GM12892 (cell line): Measurements from ENCODE around the gene DSG2.
"Not testable (repeated sequence)": the region's sequence is repeated elsewhere in the genome, so short reads cannot be mapped to it uniquely, and the experiment has no call there.

Experiments used
- DNase-seq: peaks from one replicate; pipeline ENCODE4 v3.0.0; 2011; ENCODE audit not compliant: insufficient read length
- FAIRE-seq: peaks from 2 replicates; lab custom pipeline; 2011; peaks lifted over from hg19 to GRCh38; lab: Jason Lieb, UNC
- POLR2A ChIP-seq: IDR thresholded peaks from 2 replicates; pipeline ENCODE4 v1.6.1; 2011; ENCODE audit warnings: low read depth, low read length, control low read depth
- POLR2AphosphoS5 ChIP-seq: IDR thresholded peaks from 2 replicates; pipeline ENCODE4 v1.6.1; 2011; ENCODE audit warnings: low read depth, low read length, control low read depth
- TAF1 ChIP-seq: IDR thresholded peaks from 2 replicates; pipeline ENCODE4 v1.6.1; 2011; ENCODE audit warnings: low read depth, mild to moderate bottlenecking, control low read depth, low read length, borderline replicate concordance

The DSG2 gene

DNA sequence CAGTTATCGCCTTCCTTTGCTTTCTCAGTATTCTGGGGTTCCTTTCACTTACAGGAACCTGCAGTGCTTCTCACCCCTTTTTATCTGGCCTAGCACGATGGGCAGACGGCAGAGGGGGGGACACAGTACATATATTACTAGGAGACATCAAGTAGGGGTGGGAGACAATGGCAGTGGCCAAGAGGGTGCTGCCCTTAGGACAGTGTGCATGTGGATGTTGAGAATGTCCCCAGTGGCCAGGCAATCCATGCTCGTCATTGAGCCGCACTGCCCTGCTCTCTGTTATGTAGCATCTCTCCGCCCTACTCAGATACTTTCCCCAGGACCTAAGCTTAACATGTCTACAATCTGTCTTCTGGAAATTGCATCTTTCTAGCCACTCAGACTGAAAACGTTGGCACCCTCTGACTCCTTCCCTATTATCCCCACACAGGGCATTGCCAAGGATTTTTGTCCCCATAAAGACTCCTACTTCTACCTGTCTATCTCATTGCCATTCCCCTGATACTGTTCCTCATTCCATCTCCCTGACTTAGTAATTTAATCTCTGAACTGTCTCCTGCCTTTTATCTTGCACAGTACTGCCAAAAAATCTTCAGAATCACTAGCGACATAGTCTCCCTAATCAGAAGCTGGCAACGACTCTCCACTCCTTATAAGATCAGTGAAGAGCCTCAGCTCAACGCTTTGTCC, 6.6 kb downstream of the DSG2 start:
- no peak for DNase-seq
- TF ChIP-seq POLR2A (no peak), POLR2AphosphoS5 (no peak), TAF1 (no peak)
- FAIRE-seq = peak; percentile 79

DNA sequence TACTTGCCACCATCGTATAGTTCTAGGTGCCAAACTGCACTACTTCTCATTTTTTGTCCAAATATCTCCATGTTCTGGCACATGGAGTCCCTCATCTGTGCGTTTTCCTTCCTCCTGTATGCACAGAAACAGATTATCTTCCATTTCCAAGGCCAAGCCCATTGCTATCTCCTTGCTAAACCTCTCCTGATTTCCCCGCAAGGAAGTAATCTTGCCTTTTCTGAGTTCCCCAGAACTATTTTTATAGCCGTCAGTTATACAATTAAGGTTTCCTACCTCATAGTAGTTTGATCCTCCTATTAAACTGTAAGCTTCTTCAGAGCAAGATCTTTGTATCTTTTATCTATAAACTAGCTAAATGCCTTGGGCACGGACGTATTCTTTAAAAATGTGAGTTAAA, 7.2 kb downstream of the DSG2 start:
- DNase-seq (no peak), FAIRE-seq (no peak)
- TF ChIP-seq POLR2AphosphoS5 (no peak), POLR2A (no peak), TAF1 (no peak)

- TF ChIP-seq TAF1 (no peak), POLR2A (no peak), POLR2AphosphoS5 (no peak)
- DNase-seq (no peak), FAIRE-seq (peak; percentile 53)
Measured at GRCh38 chr18:31506024-31506742, 8.2 kb downstream of the DSG2 start.

GRCh38 chr18:31507124-31507523, 9.1 kb downstream of the DSG2 start:
- DNase-seq, FAIRE-seq: not testable (repeated sequence)

DNA sequence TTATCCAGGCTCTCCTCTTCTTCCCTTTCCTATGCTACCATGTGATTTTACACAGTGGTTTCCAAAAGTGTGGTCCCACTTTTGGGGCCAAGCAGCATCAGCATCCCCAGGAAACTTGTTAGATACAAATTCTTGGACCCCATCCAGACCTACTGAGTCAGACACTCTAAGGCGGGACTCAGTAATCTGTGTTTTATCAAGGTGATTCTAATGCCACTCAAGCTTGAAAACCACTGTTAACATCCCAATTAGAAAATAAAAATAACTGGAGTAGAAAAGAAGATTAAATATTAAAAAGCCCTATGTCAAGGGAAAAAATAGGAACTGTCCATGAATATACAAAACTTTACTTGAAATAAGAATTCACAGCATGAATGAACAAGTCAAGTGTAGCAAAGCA, 10.8 kb downstream of the DSG2 start:
- TF ChIP-seq POLR2AphosphoS5 = no peak
- TF ChIP-seq POLR2A = no peak
- TF ChIP-seq TAF1 = no peak
- no peak for DNase-seq
- no peak for FAIRE-seq

DNA sequence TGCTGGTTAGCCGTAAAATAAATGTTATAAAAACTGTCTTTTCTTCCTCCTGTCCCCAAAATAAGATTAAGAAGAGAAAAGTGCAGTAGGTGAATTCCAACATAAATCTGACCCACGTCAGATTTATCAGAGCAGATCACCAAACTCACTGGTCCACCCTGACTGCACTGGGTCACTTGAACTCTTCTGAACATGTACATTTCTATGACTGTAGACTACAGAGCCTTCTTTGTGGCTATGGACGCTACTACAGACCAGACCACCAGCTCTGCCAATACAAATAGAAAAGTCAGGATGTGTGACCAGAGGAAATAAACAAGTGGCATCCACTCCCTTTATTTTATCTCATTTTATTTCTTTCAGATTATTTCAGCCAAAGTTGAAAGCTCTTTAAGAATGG, 11.6 kb downstream of the DSG2 start:
- peak; percentile 70 for FAIRE-seq
- no peak for DNase-seq
- TF ChIP-seq POLR2A (no peak), POLR2AphosphoS5 (no peak), TAF1 (no peak)

DNA sequence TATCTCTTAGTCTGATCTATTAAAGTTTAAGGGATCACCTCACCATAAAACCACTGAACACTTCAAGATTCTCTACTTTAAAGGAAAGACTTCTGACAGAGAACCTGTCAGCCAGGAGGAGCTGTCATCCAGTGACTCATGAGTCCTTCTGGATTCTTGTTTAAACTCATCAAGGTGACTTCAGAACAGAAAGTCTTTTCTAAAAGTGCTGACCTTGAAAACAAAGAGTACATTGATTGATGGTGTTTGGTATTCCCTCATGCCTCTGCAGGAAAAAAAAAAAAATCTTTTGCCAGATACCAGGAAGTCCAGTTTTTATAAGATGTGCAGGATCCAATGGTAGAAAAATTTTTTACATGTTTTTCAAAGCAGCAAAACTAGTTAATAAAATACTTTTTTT, 12.3 kb downstream of the DSG2 start:
- FAIRE-seq = peak; percentile 84

GRCh38 chr18:31511098-31511497, 13.1 kb downstream of the DSG2 start:
- FAIRE-seq (peak; percentile 40), DNase-seq (no peak)
- TF ChIP-seq TAF1 (no peak), POLR2A (no peak), POLR2AphosphoS5 (no peak)

More for the DNA sequence above, 12.3 kb downstream of the DSG2 start:
- DNase-seq = no peak
- TF ChIP-seq POLR2AphosphoS5 (no peak), POLR2A (no peak), TAF1 (no peak)

DNA sequence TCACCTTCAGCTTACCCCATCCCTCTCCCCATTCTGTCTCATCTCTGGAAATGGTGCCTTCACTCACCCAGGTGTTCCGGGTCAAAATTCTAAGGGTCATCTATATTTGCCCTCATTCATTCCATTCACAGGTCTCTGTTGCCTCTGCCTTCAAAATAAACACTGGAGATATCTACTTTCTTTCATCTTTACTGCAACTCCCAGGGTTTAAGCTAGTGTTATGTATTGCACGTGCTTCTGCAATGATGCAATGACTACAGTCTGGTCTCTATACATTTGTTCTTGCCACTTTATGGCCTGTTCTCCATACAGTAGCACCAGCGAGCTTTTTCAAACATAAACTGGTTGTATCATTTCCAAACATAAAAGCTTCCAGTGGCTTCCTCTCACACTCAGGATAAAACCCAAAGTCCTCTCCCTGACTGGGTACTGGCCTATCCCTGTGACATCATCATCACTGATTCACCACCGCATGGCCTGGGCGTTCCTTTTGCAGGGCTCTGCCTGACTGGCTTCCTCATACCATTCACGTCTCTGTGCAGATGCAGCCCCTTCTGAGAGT, 14.3 kb downstream of the DSG2 start:
- no peak for DNase-seq

DNA sequence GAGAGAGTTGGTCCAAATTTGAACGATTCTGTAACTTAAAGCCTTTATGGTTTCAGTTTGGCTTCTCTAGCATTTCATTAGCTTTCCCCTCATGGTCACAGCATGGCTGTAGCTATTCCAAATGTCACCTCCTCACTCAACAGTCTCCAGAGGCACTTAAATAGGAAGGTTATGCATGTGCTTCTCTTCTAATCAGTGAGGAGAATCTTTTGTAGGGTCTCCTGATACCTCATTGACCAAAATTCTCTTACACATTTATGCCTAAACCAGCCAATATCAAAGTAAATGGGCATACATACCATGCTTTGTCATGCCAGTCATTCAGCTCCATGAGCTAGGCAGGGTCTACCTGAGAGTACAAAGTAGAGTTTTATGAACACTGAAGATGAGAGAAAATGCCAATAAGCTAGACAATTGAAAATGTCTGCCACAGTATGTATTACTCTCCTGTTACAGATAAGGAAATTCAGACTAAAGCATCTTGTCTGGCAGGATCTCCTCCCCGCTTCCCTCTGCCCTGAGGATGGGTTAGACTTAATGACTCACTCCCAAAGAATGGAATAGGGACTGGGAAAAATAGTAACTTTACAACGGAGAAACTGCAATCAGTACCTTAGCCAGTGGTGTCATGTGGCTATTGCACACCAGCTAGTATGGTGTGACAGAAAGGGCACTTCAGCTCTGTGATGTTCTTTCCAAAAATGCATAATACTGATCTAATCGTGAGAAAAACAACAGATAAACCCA, 15.4 kb downstream of the DSG2 start:
- FAIRE-seq (no peak), DNase-seq (no peak)
- TF ChIP-seq TAF1 = no peak
- no peak for TF ChIP-seq POLR2A
- TF ChIP-seq POLR2AphosphoS5 = no peak

More for the DNA sequence above, 14.3 kb downstream of the DSG2 start:
- TF ChIP-seq TAF1 (no peak), POLR2A (no peak), POLR2AphosphoS5 (no peak)
- FAIRE-seq = no peak

DNA sequence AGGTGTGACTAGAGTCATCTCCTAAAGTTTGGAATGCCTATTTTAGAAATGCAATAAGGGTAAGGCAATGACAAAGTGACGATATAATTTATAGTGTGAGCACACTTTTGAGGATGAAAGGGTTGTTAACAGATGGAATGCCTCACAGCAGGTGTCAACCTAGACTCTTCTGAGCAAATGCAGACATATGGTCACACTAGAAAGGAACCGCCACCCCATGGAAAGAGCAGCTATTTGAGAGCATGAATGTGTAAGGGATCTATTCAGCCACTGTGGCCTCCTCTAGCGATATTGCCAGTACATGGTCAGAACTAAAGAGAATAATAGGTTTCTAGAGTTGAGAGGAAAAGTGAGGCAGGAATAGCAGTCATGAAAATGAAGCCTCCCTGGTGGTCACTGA, 18.5 kb downstream of the DSG2 start:
- DNase-seq (no peak), FAIRE-seq (peak; percentile 9)
- TF ChIP-seq POLR2AphosphoS5 (no peak), TAF1 (no peak)
